Gastroesophageal sphincter (tissue), 3 donors: ENCODE results near the gene PLCB1.

Experiments used
- POLR2AphosphoS5 ChIP-seq: sonication (generic); formaldehyde crosslinking; IDR thresholded peaks from one replicate; pipeline ENCODE4 v1.6.1; 2017; ENCODE audit warnings: antibody characterized with exemption
- TF ChIP-seq, protein P1 (sequence below), 4 experiments: fragments of 200-600 bp in 2 of 4; fragments of 450-650 bp in 2 of 4; sonication (generic) in 1 of 4; IDR thresholded peaks; one replicate each; pipeline ENCODE4 v1.5.1; 2017 to 2019; ENCODE audit warnings: antibody characterized with exemption in 4 of 4, mild to moderate bottlenecking in 2 of 4, moderate library complexity in 2 of 4

DNA sequence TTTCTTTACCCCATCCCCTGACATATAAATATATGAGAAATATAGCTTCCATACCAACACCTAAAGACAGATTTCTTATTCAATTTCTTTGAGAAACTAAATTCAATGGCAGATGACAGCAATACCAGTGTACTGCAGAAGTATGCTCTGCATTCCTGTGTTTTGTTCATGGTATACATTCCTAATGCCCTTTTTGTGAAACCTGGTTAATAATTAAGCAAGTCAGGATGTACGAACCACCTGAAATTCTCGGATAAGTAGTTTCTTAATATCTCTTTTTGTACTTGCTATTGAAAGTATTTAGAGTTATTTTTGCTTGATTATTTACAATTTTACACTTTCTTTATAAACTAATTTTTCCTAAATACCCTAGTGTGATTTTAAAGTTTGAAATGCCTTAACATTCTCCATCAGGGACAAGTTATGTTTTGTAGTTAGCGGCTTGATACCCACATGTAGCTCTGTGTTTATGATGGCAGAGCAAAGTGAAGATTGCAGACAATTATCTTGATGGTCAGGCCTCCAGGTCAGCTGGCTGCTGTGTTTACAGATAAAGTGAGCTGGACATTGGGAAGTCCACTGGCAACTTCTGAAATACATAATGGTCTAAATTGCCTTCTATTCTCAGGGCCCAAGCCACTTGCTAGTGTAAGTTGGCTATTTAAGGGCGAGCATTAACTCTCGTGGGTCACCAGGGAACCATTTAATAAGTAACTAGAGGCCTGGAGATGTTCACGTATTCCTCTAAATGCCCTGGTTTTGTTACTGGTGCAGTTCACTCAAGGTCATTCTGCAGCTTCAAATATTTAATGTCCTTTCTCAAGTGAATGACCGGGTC is 58.2 kb downstream of the PLCB1 start:
- TF ChIP-seq, protein P1, sequence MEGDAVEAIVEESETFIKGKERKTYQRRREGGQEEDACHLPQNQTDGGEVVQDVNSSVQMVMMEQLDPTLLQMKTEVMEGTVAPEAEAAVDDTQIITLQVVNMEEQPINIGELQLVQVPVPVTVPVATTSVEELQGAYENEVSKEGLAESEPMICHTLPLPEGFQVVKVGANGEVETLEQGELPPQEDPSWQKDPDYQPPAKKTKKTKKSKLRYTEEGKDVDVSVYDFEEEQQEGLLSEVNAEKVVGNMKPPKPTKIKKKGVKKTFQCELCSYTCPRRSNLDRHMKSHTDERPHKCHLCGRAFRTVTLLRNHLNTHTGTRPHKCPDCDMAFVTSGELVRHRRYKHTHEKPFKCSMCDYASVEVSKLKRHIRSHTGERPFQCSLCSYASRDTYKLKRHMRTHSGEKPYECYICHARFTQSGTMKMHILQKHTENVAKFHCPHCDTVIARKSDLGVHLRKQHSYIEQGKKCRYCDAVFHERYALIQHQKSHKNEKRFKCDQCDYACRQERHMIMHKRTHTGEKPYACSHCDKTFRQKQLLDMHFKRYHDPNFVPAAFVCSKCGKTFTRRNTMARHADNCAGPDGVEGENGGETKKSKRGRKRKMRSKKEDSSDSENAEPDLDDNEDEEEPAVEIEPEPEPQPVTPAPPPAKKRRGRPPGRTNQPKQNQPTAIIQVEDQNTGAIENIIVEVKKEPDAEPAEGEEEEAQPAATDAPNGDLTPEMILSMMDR (IDR thresholded peaks at IDR 0.05): no peak
- TF ChIP-seq POLR2AphosphoS5: no peak
